Hypothalamus (tissue), 51 donors: ENCODE data around the gene RHBDF1.

Experiments
- DNase-seq, 51 donors: peaks; one replicate each; lab custom pipeline; 2025; lab: John Stamatoyannopoulos, UW

The RHBDF1 gene

DNA sequence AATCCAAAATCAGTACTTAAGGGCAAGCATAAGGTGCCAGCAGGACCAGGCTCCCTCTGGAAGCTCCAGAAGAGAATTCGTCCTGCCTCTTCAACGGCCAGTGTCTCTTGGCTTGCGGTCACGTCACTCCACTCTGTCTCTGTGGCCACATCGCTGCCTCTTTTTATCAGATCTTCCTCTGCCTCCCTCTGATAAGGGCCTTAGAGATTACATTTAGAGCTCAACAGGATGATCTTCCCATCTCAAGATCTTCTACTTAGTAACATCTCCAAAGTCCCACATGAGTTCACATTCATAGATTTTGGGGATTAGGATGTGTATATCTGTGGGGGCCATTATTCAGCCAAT is 22.5 kb upstream of the RHBDF1 start:
- no peak for DNase-seq

DNA sequence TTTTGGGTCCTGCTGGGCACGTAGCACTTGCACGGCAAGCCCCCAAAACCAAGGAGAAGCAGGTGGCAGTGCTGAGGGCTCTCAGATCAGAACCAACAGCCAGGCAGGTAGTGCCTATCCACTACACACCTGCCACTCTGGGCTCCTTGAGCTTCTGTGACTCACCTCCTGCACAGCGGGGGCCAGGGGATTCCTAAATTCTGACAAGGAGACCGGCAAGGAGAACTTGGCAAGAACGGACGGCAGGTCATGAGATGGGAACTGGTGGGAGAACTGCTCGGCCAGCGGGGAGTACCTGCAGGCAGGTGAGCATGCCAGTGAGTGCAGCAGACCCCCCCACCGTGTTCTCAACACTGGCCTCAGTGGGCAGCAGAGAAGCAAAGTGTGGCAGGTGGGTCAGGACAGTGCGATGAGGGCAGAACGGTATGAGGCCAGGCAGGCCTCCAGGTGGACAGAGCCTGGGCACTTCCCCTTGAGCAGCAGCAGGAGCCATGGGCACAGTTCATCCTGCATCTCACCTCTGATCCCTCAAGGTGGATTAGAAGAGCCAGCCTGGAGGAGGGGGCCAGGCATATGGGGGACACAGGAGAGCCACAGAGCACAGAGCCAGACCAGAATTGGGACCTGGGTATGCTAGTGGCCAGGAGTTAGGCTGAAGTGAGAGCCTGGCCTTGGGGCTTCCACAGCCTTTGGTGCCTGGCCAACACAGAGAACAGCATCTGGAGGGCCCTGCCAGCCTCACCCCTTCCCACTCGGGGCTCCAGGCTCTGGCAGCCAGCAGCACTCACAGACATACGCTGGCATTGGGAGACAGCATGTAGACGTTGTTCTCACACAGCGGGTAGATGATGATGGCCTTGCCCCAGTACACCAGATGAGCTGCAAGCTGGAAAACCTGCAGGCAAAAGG is 20.3 kb upstream of the RHBDF1 start:
- DNase-seq = no peak

DNA sequence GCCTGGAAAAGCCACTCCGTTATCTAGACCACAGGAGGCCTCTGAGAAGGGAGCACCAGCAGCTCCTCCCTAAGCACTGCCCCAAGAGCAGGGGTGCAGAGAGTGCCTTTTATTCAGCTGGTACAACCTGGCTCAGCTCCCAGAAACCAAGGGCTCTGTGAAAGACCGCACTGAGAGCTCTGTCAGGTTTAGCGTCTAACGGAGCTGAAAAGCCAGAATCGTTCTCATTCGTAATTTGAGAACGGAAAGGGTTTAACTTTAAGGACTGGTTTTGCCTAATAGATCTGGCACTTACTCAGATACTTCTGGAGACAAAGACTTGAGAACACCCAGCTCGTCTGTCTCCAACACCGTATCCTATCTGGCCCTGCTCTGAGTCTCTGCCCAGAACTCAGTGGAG is 19.1 kb upstream of the RHBDF1 start:
- DNase-seq = peak in 35 of 51 donors; percentile 27 to 87 (median 61)

DNA sequence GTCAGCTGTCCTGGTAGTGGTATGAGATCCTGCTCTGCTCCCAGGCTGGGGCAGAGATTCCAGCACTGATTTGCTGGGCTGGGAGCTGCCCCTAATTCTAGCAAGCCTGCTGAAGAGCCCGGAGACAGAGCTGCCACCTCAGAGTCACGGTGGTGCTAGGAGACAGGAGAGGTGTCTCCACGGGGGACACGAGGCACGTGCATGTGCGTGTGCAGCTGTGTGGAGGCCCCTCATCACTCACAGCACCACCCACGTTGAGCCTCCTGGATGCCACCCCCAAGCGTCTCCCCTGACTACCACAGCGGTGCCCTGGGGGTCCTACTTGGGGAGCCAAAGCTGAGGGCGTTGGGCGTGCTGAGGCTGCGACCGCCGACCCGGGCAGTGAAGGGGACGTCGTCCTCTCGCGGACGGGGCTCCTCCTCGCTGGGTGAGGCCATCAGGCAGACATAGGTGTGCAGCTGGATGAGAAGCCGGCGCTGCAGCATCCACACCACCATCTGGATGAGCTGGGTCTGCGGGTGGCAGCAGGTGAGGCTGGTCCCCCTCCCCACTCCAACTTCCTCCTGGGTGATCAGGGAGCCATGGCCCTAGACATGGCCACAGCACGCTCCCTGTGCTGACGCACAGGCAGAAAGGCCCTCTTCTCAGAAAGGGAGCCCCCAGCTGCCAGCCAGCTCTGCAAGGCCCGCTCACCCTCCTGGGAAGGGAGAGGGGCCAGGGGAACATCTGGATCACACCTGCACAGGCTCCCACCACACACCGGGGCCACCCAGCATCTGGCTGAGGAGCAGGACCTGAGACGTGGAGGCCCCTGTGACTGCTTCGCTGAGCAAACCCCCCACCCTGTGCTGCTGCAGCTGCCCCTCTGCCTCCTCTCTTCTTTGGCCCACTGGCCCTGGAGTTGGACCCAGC is 17.2 kb upstream of the RHBDF1 start:
- DNase-seq = no peak

DNA sequence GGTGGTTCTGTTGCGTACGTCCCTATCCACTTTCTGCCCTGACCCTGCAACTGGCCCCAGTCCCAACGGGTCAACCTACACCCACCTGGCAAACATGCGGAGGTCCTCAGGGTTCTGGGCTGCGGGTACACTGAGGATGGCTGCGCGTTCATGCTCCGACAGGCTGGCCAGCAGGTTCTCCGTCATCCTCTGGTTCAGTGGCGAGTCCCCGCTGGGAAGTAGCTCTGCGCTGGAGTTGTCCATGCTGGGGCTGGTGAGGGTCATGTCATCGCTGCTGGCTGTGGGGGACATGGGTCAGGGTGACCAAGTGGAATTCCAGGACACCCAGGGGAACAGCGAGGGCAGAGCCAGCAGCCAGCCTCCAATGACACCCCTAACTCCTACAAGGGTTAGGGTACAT is 16.2 kb upstream of the RHBDF1 start:
- no peak for DNase-seq

DNA sequence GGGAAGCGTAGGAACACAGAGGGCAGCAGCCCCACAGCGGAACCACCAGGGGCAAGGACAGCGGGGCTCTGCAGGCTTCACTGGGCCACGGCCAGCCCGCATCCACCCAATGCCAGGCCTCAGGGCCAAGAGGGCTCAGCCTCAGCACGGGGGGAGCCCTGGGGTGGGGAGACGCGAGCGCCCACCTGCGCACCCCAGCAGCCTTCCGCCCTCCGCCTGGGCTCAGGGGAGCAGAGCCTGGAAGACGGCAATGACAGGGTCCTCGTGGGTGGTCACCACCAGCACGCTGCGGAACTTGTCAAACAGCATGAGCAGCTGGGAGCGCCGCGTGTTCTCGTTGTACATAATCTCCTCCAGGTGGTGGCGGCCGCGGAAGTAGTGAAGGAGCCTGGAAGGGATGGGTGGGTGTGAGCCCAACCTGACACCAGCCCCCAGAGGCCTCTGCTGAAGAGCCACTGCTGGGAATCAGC is 14.1 kb upstream of the RHBDF1 start:
- DNase-seq = peak in 1 of 51 donors; percentile 66

DNA sequence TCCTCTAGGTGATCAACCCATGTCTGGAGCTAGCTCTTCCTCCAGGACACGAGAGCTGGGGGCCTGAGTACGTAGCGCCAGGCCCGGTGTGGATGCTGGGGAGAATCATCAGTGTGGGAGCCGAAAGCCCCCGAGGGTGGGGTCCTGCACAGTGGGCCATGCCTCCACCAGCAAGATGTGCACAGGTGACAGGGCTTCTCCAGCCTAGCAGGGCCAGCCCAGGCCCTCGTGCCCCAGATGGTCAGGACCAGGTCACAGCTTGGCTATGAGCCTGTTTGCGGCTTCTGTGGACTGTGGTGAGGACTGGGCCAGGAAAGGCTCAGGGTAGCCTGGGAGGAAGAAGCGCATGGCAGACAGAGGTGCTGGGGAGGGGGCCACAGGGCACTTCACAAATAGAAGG is 13.4 kb upstream of the RHBDF1 start:
- DNase-seq = no peak

DNA sequence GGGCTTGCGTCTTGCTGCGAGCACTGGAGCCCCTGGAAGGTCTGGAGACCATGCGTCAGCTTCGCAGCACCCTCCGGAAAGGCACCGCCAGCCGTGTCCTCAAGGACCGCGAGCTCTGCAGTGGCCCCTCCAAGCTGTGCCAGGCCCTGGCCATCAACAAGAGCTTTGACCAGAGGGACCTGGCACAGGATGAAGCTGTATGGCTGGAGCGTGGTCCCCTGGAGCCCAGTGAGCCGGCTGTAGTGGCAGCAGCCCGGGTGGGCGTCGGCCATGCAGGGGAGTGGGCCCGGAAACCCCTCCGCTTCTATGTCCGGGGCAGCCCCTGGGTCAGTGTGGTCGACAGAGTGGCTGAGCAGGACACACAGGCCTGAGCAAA is 13.0 kb upstream of the RHBDF1 start:
- DNase-seq = no peak

DNA sequence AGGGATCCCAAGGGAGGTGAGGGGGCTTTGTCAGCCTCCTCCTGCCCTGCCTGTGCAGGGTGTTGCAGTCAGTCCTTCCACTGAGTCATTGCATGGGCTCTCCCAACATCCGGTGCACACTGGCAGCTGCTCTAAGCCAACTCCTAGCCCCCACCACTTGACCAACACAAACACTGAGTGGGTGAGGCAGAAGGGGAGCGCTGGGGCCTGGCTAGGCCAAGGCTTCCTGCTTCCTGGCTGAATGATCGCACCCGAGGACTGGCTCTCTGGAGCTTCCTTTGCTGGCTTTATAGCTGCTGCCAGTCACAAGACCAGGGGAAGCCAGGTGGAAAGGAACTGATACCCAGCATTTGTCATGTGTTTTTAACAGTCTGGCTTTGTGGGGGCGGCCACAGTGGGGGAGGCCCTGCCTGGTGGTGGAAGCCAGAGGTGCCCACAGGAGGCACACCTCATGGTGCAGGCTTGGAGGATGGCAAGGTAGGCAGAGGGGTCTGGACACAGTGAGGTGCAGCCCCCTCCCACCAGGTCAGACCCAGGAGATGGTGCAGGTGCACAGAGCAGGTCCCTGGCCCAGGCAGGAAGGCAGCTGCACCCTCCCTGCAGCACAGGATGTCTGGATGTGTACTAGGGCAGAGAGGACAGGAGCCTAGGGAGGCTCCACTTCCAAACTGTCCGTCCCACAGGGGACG is 12.4 kb upstream of the RHBDF1 start:
- DNase-seq = peak in 8 of 51 donors; percentile 10 to 63 (median 24)

DNA sequence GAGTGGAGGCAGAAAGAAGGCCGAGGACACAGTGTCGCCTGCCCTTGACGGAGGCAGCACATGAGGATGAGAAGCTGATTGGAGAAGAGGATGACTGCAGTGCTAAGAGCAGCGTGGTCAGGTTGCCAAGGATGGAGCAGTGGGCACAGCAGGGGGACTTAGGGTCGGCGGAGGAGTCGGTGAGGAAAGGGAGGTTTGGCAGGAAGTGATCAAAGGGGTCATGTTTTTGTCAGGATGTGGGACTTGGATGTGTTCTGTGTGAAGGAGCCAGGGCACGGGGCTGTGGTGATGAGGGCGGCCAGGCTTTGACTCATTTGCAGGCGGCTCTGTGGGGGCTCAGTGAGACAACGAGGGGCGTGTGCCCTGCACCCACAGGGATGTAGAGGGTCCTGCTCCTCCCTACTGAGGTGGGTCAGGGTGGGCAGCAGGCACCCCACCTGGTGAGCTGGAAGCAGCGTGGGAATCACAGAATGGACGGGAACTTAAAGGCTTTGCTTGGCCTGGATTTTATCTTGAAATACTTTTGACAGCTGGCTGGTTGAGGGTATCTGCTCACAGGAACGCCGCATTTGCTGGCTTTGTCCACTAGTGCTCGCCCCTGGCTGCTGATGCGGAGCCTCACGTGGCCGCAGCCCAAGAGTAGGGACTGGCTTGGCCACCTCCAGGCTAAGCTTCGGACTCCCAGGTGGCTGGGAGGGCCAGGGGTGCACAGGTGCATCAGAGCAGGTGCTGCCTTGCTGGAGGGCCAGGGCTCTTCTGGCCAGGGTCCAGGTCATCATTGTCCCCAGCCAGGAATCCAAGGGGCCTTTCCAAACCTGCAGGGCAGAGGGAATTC is 11.6 kb upstream of the RHBDF1 start:
- DNase-seq = peak in 1 of 51 donors; percentile 46

DNA sequence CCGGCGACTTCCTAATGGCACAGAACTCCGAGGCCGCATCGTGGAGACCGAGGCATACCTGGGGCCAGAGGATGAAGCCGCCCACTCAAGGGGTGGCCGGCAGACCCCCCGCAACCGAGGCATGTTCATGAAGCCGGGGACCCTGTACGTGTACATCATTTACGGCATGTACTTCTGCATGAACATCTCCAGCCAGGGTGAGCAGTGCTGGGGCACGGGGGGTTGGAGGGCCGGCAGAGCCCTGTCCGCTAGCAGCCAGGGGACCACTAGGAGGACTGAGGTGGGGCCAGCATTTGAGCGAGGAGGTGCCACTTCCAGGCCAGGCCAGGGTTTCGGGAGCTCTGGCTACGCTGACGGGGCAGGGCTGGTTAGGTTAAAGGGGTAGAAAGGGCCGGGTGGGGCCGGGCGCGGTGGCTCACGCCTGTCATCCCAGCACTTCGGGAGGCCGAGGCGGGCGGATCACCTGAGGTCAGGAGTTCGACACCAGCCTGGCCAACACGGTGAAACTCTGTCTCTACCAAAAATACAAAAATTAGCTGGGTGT is 10.7 kb upstream of the RHBDF1 start:
- no peak for DNase-seq

DNA sequence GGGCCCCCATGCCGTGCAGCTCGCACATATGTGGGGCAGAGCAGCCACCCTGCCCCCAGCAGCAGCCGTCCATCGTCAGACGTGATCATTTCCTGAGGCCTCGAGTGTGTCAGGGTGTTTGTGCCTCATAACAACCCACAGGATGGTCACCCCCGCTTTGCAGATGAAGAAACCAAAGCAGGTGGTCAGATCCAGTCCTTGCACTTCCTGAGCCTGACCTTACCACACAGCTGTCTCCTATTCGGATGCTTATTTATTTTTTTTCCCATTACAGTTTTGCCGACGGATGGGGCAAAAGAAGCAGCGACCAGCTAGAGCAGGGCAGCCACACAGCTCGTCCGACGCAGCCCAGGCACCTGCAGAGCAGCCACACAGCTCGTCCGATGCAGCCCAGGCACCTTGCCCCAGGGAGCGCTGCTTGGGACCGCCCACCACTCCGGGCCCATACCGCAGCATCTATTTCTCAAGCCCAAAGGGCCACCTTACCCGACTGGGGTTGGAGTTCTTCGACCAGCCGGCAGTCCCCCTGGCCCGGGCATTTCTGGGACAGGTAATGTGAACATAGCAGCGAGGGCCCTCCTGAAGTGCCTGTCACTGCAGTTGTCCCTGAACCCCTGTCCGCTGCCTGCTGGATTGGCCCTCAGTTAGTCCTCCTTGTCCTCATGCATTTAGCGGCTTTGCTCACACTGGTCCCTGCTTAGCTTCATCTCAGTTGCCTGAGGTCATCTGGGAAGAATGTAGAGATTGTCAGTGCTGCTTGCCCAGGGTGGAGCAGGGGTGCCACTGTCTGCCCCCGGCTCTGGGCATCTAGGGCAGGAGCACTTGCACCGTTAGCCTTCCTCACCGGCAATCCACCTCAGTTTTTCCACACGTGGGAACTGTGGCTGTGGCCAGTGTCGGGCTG is 7.0 kb upstream of the RHBDF1 start:
- DNase-seq = no peak

DNA sequence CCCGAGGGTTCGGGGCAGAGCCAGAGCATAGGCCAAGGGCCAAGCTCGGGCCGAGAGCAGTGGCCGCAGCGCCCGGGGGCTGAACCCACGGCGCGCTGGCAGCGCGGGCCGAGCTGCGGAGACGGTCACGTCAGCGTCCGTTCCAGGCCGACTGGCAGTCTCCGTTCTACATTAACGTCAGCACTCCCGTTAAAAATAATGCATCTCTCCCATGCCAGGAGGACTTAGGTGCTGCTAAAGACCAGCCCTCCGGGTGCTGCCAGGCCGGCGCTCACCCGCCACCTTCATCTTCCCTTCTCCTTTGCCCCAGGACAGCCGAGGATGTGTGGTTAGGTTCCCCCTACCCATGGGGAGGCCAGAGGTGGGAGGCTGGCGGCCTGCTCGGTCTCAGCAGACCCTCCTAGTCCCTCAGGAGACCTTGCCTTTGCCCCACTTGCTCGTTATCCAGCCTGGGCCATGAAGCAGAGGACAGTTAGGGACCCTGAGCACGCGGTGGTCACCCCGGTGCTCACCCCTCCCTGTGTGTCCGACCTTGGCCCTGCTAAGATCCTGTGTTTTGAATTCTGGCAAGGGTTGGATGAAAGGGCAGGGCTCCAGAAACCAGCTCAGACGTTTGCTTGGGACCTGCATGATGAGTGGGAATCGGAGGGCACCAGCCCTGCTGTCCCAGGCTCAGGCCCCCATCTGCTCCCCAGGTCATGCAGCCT is 6.2 kb upstream of the RHBDF1 start:
- peak in 7 of 51 donors; percentile 19 to 62 (median 44) for DNase-seq

DNA sequence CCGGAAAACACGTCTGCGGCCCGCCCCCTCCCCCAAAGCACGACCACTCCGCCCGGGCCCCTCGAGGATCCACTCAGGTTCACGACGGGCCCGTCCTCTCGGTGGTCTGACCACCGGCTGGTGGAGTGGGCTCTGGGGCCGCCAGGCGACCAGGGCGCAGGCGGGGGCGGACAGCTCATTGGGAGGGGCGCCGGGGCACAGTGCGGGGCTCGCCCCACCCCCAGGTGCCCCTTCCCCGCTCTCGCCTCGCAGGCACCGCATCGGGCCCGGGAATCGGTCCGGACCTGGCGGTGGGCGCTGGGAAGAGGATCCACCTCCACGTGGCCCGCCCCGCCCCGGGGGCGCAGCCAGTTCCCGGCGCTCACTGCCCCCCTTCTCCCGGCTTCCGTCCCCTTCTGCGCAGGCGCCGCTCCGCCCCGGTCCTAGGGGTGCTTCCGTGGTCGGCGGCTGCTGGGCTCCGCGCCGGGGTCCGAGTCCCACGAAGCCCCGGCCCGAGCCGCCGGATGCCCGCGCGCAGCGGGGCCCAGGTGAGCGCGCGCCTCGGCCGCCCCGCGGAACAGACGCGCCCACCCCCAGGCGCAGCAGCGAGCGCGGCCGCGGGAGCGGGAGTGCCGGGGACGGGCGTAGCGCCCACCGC is 5.5 kb upstream of the RHBDF1 start, which contains the start of gene MPG:
MPG (plus strand) TSS at position 419 of the 637 bp plus-strand sequence; CDS start at position 504, 85 bp downstream.
- DNase-seq = peak in 50 of 51 donors; percentile 27 to 90 (median 72)

DNA sequence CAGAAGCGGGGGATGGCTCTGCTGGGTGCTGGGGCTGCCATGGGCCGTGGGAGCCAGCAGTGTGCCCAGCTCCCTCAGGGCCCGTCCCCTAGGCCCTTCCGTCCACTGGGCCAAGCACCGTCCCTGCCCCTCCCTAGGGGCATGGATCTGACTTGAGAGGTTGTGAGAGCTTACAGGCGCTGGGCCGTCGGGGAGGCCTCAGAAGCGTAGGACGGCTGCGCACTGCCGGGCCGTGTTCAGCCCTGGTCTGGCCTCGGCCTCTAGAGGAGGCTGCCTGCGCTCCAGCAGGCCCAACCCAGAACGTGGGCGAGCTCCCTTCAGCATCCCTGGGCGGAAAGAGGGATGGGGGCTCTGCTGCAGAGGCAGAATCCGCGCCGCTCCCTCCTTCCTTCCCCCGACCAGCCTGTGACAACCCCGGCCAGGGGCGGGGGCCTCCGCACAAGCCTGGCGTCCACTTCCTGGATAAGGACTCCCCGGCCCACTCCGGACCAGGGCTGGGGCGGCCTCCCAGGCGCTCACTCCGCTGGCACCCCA is 4.9 kb upstream of the RHBDF1 start:
- peak in 11 of 51 donors; percentile 26 to 61 (median 47) for DNase-seq

DNA sequence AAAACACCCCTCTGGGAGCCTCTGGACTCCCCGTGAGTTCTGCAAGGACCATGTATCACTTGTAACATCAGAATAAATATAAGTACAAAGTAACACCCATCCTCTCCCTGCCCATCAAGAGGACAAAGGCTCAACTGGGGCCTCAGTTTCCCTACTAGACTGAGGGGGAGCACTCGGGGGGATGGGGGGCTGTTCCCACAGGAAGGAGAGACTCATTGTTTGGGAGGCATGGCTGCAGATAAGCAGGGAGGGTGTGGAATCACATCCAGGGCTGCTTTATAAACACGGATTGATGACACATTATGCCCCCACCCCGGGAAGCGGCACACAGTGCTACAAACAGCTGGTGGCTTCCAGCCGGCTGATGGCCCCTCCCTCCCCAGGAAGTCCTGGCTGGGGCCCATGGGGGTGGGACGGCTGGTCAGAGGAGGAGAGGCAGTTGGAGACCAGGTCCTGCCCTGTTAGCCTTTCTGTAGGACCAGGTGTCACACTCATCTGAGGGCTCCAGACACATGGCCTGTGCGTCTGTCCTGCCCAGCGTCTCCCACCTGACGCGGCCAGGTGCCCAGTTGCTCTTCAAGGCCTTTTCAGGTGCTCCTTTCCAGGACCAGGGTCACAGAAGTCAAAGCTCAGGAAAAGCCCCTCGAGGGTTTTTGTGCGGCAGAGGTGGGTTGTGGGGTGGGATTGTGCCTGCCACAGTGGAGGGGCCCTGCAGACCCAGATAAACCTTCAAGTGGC is 4.3 kb upstream of the RHBDF1 start:
- peak in 6 of 51 donors; percentile 12 to 37 (median 26) for DNase-seq
